Dedifferentiated amniotic fluid mesenchymal stem cell (primary cell): Measurements from ENCODE around the gene CTBP1.

Source experiments
- DNase-seq: peaks from one replicate; pipeline ENCODE4 v3.0.0-alpha.2; 2016; ENCODE audit errors: extremely low spot score

CTBP1 gene

DNA sequence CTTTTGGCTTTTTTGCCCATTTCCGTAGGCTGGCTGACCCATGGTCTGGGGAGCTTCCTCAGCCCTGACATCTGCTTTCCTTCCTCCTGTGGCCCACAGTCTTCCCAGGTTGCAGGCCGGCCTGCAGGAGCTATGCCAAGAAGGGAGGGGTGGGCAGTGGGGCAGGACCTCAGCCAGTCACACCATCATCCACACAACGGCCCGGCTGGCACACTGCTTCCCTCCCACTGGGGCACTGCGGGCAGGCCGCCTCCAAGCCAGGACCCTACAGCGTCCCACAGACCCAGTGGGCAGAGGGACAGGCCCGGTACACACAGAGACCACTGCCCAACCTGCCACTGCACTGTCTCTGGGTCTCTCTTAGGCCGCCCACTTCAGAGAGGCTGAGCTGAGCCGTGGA is 38.0 kb downstream of the CTBP1 start:
- DNase-seq: no peak

DNA sequence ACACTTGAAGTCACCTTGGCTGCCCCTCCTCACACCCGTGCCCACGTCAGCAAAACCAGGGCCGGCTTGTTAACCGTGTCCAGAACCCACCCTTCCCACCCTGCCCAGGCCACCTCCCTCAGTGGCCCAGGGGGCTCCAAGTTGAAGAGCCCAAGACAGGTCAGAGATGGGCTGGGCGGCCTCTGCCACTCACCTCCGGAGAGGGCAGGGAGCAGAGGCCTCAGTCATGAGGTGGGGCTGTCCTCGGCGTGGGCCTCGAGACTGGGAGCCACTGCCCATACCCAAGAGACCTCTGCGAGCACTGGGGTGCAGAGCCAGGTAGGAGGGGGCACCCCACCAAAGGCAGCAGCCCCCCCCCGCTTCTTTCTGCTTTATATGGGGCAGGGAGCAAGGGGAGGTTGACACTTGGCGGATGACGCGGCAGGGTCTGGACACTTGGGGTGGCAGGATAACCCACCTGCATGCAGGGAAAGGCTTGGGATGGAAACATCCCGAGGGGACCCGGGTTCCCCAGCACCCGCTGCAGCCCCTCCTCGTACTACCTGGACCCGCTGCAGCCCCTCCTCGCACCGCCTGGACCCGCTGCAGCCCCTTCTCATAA is 38.6 kb downstream of the CTBP1 start:
- no peak for DNase-seq

DNA sequence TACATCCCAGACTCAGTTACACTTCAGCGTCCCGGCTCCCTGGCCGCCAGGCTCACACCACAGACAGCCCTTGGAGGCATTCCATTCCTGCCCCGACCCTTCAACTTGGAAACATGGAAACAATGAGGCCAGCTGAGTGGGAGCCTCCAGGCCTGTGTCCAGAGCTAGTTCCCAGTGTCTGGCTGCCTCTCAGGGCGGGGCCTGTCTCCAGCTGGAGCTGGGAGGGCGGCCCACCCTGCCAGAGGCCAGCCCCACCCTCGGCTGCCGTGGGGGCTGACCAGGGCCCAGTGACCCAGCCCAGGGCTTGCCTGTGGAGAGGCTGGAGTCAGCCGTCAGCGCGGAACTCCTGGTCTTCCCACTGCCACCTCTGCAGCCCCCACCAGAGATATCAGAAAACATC is 39.1 kb downstream of the CTBP1 start:
- peak; percentile 32 for DNase-seq

DNA sequence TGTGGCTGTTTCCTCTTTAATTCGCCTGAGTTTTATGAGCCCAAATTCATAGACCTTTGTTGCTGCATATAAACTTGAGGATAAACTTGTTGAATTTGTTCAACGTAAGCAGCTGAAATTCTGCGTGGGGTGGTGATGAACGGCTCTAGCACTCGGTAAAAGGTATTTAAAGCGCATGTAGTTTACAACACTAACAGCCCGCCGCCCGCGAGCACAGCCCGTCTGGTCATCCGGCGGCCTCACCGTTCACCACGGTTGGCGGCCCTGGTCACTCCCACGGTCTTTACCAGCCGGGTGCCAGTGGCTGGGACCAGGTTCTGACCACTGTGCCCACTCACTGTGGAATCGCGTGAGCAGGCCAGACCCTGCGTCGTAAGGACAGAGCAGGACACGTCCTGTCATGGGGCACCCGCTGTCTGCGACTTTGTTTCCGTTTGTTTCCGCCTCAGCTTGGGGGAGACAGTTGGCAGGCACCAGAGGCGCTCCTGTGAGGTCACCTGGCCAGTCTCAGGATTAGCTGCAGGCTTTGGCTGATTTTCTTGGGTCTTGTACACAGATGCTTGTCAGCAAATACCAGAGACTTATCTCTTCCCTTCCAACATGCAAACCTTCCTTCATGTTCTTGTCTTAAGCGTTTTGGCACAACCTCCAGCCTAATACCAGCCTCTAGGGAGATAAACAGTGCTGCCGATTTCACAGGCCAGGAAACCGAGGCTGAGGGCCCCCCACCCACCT is 39.8 kb downstream of the CTBP1 start:
- no peak for DNase-seq

DNA sequence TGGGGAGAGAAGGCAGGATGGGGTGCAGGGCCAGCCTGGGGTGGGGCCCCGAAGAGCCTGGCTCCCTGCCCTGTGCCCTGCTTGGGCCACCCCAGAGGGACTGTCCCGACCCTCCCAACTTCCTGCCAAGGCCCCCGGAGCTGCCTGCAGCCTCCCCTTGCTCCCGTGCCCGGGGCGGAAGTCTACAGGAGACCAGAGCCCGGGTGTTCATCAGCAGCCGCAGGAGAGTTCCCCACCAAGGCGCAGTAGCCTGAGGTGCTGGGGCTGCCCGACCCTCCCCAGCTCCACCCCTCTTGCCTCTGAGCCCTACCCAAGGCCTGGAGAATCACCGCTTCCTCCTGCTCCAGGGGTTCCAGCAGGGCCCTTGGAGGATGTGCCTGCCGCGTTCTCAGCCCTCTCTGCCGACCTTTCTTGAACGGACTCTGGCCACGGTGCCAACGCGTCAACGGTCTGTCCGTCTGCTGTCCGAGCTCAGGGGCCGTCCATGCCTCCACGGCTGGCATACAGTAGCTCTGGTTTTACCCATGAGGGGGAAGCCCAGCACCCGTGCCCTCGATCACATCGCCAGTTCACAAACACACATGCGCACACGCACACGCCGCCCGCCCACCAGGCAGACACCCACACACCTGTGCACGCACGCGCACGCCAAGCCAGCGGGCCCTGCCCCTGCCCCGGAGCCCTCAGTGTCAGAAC is 40.5 kb downstream of the CTBP1 start:
- DNase-seq: no peak

DNA sequence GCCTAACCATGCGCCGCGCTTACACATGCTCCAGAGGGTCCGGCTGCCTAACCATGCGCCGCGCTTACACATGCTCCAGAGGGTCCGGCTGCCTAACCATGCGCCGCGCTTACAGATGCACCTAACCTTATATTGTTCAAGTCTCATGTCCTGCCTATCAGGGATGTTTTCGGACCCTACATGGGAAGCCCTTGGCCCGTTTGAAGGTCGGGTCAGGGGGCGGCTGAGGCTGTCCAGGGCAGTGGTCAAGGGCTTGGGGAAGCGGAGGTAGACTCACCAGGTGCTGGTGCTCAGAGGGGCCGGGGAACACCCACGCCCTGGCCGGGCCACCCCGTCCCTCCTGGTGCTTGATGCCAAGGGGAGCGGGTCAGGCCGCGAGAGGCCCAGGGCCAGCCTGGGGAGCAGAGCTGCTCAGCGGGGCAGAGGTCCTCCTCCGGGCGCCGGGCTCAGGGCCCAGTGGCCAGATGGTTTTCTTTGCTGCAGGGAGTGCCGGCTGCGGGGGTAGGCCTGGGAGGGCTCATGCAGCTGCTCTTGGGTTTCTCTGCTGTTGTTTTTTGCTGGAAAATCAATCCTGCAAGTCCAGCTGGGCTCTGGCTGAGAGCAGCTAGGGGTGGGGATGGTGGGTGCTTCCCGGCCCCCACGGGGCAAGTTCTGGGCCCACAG is 41.2 kb downstream of the CTBP1 start:
- peak; percentile 56 for DNase-seq

DNA sequence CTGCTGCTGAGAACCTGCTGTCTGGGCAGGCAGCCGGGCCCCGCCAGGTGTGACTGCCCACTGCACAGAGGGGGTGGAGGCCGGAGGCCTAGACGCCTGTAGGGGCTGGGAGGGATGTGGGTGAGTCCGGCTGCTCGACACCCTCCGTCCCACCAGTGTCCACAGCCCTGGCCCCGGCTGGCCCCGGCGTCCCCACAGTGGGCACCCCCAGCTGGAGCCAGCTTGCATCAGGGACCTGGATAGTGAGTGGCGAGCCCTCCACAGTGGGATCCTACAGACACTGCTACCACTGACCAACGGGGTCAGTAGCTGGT is 41.8 kb downstream of the CTBP1 start:
- DNase-seq: no peak

DNA sequence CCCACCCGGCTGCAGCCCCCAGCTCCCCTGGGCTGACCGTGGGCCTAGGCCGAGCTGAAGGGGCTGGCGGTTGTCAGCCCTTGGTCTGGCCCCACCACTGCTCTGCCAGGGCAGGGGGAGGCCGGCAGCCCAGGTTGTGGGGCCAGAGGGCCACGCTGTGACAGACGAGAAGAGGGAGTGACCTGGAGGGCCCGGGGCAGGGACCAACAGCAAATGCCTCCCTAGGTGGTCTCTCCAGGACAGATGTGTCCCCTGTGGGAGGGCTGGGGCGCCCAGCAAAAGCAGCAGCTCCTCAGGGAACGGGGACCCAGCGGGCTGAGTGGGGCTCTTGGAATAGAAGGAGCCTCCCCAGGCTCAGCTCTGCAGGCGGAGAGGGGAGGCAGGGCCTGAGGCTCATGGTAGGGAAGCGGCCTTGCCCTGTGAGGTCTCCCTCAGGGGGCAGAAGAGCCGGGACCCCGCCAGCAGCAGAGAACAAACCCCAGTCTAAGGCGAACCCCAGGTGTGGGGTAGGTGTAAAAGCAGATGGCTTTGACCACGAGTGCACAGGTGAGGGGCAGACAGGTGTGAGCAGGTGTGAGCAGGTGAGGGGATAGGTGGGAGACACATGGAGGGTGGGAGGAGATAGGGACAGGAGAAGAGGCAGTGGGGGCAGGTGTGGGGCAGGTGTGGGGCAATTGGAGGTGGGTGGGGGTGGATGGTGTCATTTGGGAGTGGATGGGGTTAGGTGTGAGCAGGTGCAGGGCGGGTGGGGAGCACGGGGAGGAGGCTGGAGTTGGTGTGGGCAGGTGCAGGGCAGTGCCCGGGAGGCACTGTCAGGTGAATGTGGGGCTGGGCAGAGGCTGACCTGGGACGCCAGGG is 42.4 kb downstream of the CTBP1 start:
- DNase-seq: no peak

DNA sequence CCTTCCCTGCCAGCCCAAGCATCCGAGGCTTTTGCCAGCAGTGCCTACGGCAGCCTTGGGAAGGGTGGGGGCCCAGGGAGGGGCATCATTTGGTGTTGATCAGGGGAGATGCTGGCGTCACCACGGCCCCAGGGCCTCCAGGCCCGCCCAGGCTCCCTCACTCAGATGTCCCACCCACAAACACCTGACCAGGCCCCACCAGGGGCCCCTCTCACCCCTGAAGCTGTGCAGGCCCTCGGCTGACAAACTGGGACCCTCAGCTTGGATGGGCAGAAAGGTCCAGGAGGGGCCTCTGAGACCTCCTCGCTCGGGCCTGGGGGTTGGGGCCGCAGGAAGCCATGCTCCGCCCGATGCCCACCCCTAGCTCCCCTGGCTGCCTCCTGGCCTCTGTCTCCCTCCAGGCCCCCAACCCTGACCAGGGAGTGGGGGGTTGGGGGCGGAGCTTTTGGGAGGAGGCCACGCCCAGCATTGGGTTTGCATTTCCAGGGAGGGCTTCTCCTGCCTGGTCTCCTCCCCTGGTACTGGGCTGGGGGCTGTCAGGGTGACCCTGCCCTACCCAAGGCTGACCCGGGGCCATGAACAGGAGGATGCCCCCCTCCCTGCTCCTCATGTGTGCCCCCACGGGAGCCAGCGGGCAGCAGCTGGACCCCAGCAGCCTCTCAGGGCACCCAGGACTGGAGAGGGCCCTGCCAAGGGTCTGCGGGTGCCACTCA is 43.2 kb downstream of the CTBP1 start:
- DNase-seq: no peak

DNA sequence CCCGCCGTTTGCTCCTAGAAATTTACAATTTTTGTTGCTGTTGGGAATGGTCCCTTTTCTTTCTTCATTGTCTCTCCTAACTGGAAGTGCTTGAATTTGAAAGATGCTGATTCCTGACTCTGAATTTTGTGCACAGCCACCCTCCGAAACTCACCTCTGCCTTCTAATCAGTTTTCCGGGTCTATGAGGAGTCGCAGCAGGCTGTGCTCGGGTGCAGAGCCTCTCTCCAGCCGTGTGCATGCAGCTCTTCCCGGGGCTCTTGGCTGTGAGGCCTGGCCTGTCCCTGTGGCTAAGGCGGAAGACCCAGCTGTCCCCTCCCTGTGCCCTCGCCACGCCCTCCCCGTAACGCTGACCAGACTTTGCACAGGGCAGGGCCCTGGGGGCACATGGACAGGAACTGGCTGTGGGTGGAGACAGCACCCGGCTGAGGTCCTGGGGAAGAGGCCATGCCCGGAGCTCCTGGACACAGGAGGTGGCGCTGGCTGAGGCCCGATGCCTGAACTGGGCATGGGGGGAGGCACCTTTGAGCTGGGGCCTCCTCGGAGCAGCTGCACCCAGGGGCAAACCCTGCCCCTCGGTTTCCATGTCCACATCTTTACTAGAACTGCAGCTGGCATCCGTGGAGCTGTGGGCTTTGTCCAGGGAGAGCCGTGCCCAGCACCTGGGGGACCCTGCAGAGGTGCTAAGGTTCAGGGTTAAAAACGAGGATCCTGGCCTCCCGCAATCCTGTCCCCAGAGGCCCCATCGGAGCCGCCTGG is 43.9 kb downstream of the CTBP1 start:
- DNase-seq: no peak

DNA sequence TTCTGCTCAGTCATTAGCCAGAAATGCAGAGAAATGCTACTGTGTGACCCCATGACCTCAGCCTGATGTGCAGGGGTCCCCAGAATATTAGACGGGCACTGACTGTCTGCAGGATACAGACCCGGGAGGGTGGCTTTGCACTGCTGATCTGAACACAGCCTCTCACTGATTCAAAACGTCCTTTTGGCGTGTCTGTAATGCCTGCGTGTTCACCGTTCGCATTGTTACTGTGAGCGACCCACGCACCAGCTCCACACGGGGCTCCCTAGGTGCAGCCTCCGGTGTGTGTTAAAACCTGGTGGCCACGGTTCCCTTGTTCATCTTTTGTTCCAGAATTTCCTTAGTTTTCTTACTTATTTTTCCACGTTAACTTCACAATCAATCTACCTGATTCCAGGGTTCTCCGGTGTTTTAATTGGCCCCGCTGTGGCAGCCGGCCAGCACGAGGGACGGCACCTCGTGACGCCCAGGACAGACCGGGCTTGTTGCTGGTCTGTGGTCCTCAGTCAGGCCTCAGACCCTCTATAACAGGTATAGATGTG is 44.6 kb downstream of the CTBP1 start:
- DNase-seq: no peak

DNA sequence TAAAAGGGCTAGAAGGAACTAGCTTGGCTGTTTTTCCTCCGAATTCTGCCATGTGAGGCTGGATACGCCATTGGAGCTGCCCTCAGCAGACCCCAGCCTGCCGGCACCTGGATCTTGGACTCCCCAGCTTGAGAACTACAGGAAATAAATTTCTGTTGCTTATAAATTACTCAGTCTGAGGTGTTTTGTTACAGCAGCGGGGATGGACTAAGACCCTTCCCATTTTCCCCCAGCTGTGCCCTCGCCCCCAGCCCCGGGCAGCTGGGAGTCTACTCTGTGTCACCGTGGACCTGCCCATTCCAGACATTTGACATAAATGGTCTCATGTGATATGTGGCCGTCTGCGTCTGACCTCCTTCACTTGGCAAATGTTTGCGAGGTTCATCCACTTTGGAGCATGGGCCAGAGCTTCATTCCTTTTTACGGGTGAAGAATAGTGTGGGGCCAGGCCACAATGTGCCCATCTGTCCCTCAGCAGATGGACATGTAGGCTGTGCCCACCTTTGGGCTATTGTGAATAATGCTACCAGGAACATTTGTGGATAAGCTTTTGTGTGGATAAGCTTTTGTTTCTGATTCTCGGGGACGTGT is 45.8 kb downstream of the CTBP1 start:
- DNase-seq: no peak

DNA sequence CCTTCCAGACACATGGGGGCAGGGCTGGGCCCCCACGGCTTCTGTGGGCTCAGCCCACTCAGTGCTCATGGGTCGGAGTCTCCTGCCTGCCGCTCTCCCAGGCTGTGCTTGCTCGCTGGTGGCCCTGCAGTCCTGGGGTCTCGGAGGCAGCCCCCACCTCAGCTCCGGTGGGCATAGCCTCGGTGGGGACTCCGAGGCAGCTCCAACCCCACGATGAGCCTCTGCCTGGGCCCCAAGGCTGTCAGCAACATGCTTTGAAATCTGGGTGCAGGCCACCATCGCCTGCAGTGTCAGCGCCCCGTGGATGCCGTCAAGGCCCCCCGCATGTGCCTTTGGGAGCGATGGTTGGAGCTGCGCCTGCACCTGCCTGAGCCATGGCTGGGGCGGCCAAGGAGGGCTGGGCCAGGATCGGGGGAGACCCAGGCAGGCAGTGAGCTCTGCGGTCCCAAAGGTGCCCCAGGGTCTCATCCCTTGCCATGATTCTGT is 46.4 kb downstream of the CTBP1 start:
- no peak for DNase-seq

DNA sequence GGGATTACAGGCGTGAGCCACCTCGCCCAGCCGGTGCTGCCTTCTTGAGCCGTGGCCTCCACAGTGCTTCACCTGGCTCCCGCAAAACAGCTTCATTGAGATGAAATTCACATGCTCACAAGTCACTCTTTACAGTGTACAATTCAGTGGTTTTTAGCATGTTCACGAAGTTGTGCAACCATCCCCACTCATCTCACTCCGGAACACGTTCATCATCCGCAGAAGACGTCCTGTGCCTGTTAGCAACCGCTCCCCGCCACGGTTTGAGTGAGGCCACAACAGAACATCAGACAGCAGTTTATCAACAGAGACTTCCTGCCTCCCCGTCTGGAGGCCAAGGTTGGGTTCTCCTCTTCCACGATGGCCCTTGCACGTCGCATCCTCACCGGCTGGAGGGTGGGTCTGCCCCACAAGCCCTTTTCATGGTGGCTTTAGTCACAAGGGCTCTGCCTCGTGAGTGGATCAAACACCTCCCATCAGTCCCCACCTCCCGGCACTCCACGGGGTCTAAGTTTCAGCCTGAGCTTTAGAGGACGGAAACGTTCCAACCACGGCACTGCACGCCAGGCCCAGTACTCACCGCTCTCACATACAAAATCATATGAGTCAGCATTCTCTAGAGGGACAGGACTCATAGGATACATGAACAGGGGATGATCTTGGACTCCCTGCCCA is 46.9 kb downstream of the CTBP1 start:
- DNase-seq: no peak

DNA sequence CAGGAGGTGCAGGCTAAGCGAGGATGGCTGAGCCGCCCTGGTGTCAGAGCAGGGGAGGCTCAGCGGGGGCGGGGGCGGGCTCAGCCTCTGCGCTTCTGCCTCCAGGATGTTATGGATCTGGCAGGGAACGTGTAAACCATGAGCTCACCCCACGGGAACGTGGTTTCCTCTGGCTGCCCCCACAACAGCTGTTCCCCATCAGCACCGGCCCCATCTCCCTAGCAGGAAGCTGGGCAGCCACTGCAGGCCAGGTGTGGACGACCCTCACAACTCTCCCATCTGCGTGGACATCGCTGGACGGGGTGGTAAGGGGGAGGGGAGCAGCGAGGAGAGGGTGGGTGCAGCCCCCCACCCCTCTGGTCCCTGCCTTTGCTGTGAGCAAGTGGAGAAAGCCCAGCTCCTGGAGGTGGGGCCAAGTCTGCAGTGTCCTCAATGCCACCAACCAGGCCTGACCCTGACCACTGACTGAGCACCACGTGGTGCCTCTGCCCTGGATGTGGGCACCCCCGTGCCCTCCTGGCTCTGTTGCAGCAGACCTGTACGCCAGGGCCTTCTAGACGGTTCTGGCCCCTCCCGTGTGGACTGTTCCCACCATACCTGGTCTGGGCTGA is 48.4 kb downstream of the CTBP1 start:
- peak; percentile 69 for DNase-seq

DNA sequence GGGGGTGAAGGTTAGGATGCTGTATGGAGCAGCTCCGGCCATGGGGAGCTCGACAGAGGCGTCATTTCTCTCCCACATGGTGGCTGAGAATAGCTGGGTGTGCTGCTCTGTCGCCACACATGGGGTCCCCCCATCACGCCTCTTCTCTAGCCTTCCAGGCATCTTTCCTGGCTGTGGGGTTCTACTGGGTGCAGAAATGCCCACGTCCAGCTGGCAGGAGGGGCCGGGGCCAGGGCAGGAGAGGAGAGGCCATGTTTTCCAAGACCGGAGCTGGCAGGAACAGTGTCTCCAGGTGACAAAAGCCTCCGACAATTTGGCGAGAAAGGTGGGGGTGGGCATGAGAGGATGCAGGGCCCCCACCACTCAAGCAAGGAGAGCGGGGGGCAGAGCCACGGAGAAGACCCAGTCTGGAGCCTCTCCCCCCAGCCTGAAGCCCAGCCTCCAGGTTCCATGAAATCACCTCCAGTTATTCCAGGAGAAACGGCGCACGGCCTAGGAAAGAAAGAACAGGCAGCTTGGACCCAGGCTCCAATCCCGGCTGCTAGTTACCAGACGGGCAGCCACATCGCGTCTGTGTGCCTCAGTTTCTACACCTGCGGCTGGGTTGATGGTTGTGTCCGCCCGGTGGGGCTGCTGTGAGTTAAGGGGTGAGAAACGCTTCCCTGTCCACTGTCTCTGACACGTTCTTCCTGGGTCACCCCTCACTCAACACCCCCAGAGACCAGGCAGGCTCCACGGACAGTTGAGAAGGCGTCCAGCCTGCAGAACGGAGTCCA is 49.2 kb downstream of the CTBP1 start:
- no peak for DNase-seq

DNA sequence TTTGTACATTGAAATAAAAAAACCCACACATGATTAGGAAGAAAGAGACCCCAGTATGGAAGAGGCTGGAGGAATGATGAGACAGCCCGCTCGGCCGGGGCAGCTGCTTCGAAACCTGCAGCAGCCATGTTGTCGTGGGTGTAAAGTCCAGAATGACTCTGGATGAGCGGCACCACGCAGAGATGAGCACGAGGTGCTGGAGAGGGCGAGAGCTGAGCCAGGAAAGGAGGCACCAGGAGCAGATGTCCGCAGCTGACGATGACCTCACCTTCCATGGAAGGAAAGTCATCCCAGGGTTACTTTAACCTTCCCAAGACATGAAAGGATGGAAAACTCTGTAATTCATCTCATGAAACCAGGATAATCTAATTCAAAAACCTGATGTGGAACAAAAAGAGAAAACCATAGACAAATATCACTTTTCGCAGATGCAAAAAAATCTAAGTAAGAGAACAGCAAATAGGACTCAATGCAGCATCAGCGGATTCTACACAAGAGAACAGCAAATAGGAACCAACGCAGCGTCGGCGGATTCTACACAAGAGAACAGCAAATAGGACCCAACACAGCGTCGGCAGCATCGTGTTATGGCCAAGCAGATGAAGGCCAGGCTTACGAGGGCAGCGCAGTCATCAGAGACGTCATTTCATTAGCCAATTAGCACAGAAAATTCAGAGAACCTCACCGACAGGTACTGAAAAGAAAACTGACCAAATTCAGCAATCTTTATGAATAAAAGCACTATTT is 50.7 kb downstream of the CTBP1 start:
- DNase-seq: no peak
